Natural killer cell (primary cell): Measurements from ENCODE around the gene FAM186B. TPM values are rescaled to one million over a fixed set of nuclear protein-coding genes. Genes with fewer than 3 reads are reported as not detected.

Experiments used
- ATAC-seq, 3 donors: fragments of 150-1000 bp in 2 of 3; fragments of 200-7000 bp in 1 of 3; cut with Tn5 transposase; 1 replicate in 1 of 3; 2 replicates in 2 of 3; pipeline ENCODE4 v1.10.0; 2021; ENCODE audit warnings: mild to moderate bottlenecking in 2 of 3, moderate library complexity in 2 of 3
- DNase-seq, 2 donors: peaks; one replicate each; pipeline versions ENCODE4 v3.0.0 to v3.0.0-alpha.2; 2013 to 2021; ENCODE audit warnings: mixed read lengths in 1 of 2
- H3K27ac ChIP-seq: one replicate; pipeline ENCODE4 v1.5.1; 2013; ENCODE audit warnings: mild to moderate bottlenecking, low read length
- H3K27me3 ChIP-seq: one replicate; pipeline ENCODE4 v1.6.1; 2013; ENCODE audit warnings: low read length; ENCODE audit not compliant: control insufficient read depth, insufficient read depth
- H3K36me3 ChIP-seq: one replicate; pipeline ENCODE4 v1.6.1; 2013; ENCODE audit warnings: low read length; ENCODE audit not compliant: control insufficient read depth, insufficient read depth
- H3K4me1 ChIP-seq: one replicate; pipeline ENCODE4 v1.6.1; 2013; ENCODE audit warnings: low read length; ENCODE audit not compliant: control insufficient read depth, insufficient read depth
- H3K4me3 ChIP-seq: one replicate; pipeline ENCODE4 v1.5.1; 2013; ENCODE audit warnings: low read length
- H3K9me3 ChIP-seq: one replicate; pipeline ENCODE4 v1.6.1; 2013; ENCODE audit warnings: low read length; ENCODE audit not compliant: control insufficient read depth, insufficient read depth
- H3K27ac Mint-ChIP-seq, 2 donors: one replicate each; pipeline ENCODE4 v1.8.0; 2022; ENCODE audit warnings: mild to moderate bottlenecking in 2 of 2, mixed read lengths in 2 of 2, moderate library complexity in 1 of 2
- H3K27me3 Mint-ChIP-seq, 2 donors: one replicate each; pipeline ENCODE4 v1.8.0; 2022; ENCODE audit warnings: low read depth in 2 of 2, mixed read lengths in 2 of 2
- H3K36me3 Mint-ChIP-seq: one replicate; pipeline ENCODE4 v1.8.0; 2022; ENCODE audit warnings: mixed read lengths
- H3K4me1 Mint-ChIP-seq, 2 donors: one replicate each; pipeline ENCODE4 v1.8.0; 2022; ENCODE audit warnings: mixed read lengths in 2 of 2
- H3K4me3 Mint-ChIP-seq: one replicate; pipeline ENCODE4 v1.8.0; 2022; ENCODE audit warnings: mild to moderate bottlenecking, moderate library complexity, mixed read lengths
- H3K9me3 Mint-ChIP-seq, 2 donors: one replicate each; pipeline ENCODE4 v1.8.0; 2022; ENCODE audit warnings: mixed read lengths in 2 of 2
- WGBS: methylation state at CpG from one replicate; pipeline ENCODE4 v1.1.7; 2013; ENCODE audit warnings: missing lambda C conversion rate; ENCODE audit not compliant: insufficient coverage; 5-methylcytosine and 5-hydroxymethylcytosine counted together
- intact Hi-C: fragments of 100-400 bp; cut with micrococcal nuclease; formaldehyde crosslinking; loops from one replicate; pipeline ENCODE4 v1.14.2; 2022
- total RNA-seq, 4 donors: library from RNA; stranded (reverse); fragments of 120-200 nt in 1 of 4; gene quantifications; one replicate each; pipeline versions ENCODE4 v1.2.3 to v1.2.4, GENCODE V29; 2013 to 2022
- TF ChIP-seq, protein P1 (sequence below): fragments of 200-600 bp; IDR thresholded peaks from one replicate; pipeline ENCODE4 v1.8.0; 2022; ENCODE audit warnings: antibody characterized with exemption

The FAM186B gene
- total RNA-seq, 3 donors from 2014 or later (not counting 1 experiment from before 2014, with no cell fraction given), result 0.56 to 0.85 (median 0.77) TPM

DNA sequence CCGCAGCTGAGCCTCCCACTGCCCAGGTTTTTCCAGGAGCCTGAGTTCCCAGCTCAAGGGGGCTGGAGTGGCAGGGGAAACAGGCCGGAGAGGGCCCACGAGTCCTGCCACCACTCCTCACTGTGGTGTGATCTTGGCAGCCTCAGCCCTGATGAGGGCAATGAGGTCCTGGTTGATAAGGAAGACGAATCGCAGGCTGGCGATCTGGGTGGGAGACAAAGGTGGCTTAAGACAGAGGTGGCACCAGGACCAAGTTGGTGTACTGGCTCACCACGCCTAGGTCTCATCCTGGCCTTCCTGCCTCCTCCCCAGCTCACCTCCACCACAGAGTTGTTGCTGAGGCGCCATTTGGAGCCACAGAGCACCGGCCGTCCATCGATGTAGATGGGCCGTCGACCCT lies 46.9 kb downstream of the FAM186B start:
- intact Hi-C loops, result no loop called here
- H3K36me3 ChIP-seq, result peaks cover 71% of the 10 kb centered on the region
- DNase-seq (no peak), ATAC-seq (no peak)
- H3K4me3 ChIP-seq, result no peak overlapping the region
- Mint-ChIP-seq H3K36me3 (peaks cover 11% of the 10 kb centered on the region), H3K9me3 (no peaks in the 10 kb centered on the region), H3K4me1 (peaks cover 6 to 11% of the 10 kb centered on the region in 2 donors), H3K4me3 (no peak overlapping the region), H3K27me3 (no peaks in the 10 kb centered on the region), H3K27ac (no peak overlapping the region)
- H3K27ac ChIP-seq, result no peak overlapping the region
- H3K9me3 ChIP-seq, result no peaks in the 10 kb centered on the region
- no peaks in the 10 kb centered on the region for H3K27me3 ChIP-seq
- TF ChIP-seq, protein P1, sequence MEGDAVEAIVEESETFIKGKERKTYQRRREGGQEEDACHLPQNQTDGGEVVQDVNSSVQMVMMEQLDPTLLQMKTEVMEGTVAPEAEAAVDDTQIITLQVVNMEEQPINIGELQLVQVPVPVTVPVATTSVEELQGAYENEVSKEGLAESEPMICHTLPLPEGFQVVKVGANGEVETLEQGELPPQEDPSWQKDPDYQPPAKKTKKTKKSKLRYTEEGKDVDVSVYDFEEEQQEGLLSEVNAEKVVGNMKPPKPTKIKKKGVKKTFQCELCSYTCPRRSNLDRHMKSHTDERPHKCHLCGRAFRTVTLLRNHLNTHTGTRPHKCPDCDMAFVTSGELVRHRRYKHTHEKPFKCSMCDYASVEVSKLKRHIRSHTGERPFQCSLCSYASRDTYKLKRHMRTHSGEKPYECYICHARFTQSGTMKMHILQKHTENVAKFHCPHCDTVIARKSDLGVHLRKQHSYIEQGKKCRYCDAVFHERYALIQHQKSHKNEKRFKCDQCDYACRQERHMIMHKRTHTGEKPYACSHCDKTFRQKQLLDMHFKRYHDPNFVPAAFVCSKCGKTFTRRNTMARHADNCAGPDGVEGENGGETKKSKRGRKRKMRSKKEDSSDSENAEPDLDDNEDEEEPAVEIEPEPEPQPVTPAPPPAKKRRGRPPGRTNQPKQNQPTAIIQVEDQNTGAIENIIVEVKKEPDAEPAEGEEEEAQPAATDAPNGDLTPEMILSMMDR, result no peak
- WGBS, result 98% methylated on average over 13 of the region's 13 CpGs
- peaks cover 11% of the 10 kb centered on the region for H3K4me1 ChIP-seq

DNA sequence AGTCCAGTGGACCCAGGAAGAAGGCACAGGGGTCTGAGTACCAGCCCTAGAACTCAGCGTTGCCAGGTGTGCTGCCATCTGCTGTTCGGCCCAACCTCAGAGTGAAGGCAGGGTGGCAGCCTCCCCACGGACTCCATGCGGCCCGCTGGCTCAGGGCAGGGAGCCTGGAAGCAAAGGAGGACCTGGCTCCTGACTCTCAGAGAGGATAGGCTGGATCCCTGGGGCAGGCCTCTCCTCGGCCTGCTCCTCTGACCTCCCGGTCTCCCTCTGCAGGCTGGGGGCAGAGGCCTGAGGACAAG lies 47.6 kb downstream of the FAM186B start:
- Histone ChIP-seq H3K9me3 (no peaks in the 10 kb centered on the region), H3K27ac (no peak overlapping the region), H3K36me3 (peaks cover 65% of the 10 kb centered on the region), H3K4me3 (no peak overlapping the region), H3K27me3 (no peaks in the 10 kb centered on the region), H3K4me1 (peaks cover 7% of the 10 kb centered on the region)
- WGBS, result 94% methylated on average over 7 of the region's 7 CpGs
- Mint-ChIP-seq H3K4me1 (peaks cover 5 to 11% of the 10 kb centered on the region in 2 donors), H3K9me3 (no peaks in the 10 kb centered on the region), H3K4me3 (no peak overlapping the region), H3K27ac (no peak overlapping the region), H3K36me3 (peaks cover 11% of the 10 kb centered on the region), H3K27me3 (no peaks in the 10 kb centered on the region)
- ATAC-seq, result no peak
- no peak for DNase-seq
- intact Hi-C loops, result no loop called here
- TF ChIP-seq, protein P1, result no peak

DNA sequence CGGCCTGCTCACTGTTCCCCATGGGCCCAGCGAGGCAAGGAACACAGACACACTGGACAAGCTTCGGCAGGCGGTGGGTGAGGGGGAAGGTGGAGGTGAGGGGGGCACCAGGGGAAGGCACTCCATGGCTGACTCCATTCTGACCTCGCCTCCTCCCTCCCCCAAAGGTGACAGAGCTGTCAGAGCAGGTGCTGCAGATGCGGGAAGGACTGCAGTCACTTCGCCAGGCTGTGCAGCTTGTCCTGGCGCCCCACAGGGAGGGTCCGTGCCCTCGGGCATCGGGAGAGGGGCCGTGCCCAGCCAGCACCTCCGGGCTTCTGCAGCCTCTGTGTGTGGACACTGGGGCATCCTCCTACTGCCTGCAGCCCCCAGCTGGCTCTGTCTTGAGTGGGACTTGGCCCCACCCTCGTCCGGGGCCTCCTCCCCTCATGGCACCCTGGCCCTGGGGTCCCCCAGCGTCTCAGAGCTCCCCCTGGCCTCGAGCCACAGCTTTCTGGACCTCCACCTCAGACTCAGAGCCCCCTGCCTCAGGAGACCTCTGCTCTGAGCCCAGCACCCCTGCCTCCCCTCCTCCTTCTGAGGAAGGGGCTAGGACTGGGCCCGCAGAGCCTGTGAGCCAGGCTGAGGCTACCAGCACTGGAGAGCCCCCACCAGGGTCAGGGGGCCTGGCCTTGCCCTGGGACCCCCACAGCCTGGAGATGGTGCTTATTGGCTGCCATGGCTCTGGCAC lies 48.1 kb downstream of the FAM186B start:
- no peak overlapping the region for H3K4me3 ChIP-seq
- no peaks in the 10 kb centered on the region for H3K9me3 Mint-ChIP-seq
- ATAC-seq (no peak), DNase-seq (no peak)
- peaks cover 7% of the 10 kb centered on the region for H3K4me1 ChIP-seq
- TF ChIP-seq, protein P1, result no peak
- 96% methylated on average over 16 of the region's 18 CpGs for WGBS
- no peak overlapping the region for H3K4me3 Mint-ChIP-seq
- peaks cover 0 to 3% of the 10 kb centered on the region in 2 donors for H3K27me3 Mint-ChIP-seq
- H3K27ac ChIP-seq, result no peak overlapping the region
- H3K36me3 Mint-ChIP-seq, result peaks cover 6% of the 10 kb centered on the region
- H3K4me1 Mint-ChIP-seq, result peaks cover 5 to 11% of the 10 kb centered on the region in 2 donors
- H3K36me3 ChIP-seq, result peaks cover 60% of the 10 kb centered on the region
- no peak overlapping the region for H3K27ac Mint-ChIP-seq
- no peaks in the 10 kb centered on the region for H3K9me3 ChIP-seq
- intact Hi-C loops, result no loop called here
- H3K27me3 ChIP-seq, result no peaks in the 10 kb centered on the region
